Endodermal cell (in vitro differentiated cells): ENCODE data around the gene NASP. TPM values are rescaled to one million over a fixed set of nuclear protein-coding genes. Genes with fewer than 3 reads are reported as not detected.

Experiments used
- DNase-seq: peaks from one replicate; pipeline ENCODE4 v3.0.0-alpha.2; 2017
- H3K27ac ChIP-seq: 2 replicates; pipeline ENCODE4 v1.5.1; 2013; ENCODE audit warnings: mild to moderate bottlenecking, low read depth, low read length, moderate library complexity
- H3K27me3 ChIP-seq: 2 replicates; pipeline ENCODE4 v1.6.1; 2013; ENCODE audit warnings: mild to moderate bottlenecking, low read length, moderate library complexity; ENCODE audit not compliant: insufficient read depth, control insufficient read depth, poor library complexity, severe bottlenecking
- H3K36me3 ChIP-seq: 2 replicates; pipeline ENCODE4 v1.7.0; 2013; ENCODE audit warnings: mild to moderate bottlenecking, low read length, moderate library complexity; ENCODE audit not compliant: control insufficient read depth, insufficient read depth
- H3K4me1 ChIP-seq: one replicate; pipeline ENCODE4 v1.7.0; 2013; ENCODE audit warnings: low read length; ENCODE audit not compliant: control insufficient read depth, insufficient read depth
- H3K4me3 ChIP-seq: 2 replicates; pipeline ENCODE4 v1.5.1; 2013; ENCODE audit warnings: mild to moderate bottlenecking, low read length, moderate library complexity
- H3K9ac ChIP-seq: 2 replicates; pipeline ENCODE4 v1.6.1; 2013; ENCODE audit warnings: mild to moderate bottlenecking, low read length, moderate library complexity; ENCODE audit not compliant: poor library complexity, severe bottlenecking; ENCODE audit errors: extremely low read depth
- H3K9me3 ChIP-seq: 2 replicates; pipeline ENCODE4 v1.6.1; 2013; ENCODE audit warnings: mild to moderate bottlenecking, low read length, moderate library complexity; ENCODE audit not compliant: control insufficient read depth
- H3K27ac Mint-ChIP-seq: 2 replicates; pipeline ENCODE4 v1.8.0; 2020; ENCODE audit warnings: mixed read lengths
- H3K27me3 Mint-ChIP-seq: 2 replicates; pipeline ENCODE4 v1.8.0; 2021; ENCODE audit warnings: mild to moderate bottlenecking, mixed read lengths; ENCODE audit not compliant: insufficient read depth
- H3K36me3 Mint-ChIP-seq: 2 replicates; pipeline ENCODE4 v1.8.0; 2020; ENCODE audit warnings: low read depth, mixed read lengths
- H3K4me1 Mint-ChIP-seq: 2 replicates; pipeline ENCODE4 v1.8.0; 2020; ENCODE audit warnings: mixed read lengths
- H3K4me3 Mint-ChIP-seq: 2 replicates; pipeline ENCODE4 v1.8.0; 2020; ENCODE audit warnings: mild to moderate bottlenecking, moderate library complexity, mixed read lengths
- H3K9me3 Mint-ChIP-seq: 2 replicates; pipeline ENCODE4 v1.8.0; 2020; ENCODE audit warnings: mild to moderate bottlenecking, mixed read lengths
- WGBS, 2 experiments: methylation state at CpG; one replicate each; pipeline versions ENCODE4 v1.1.5 to v1.1.7; 2013; ENCODE audit warnings: missing lambda C conversion rate in 2 of 2, mixed read lengths in 1 of 2; ENCODE audit not compliant: insufficient coverage in 1 of 2, insufficient read length in 1 of 2; 5-methylcytosine and 5-hydroxymethylcytosine counted together
- total RNA-seq, 2 donors: library from RNA; stranded (reverse); fragmentation: NEBNext Ultra II Directional in 1 of 2; extraction: Animal tissue kit (Norgen Biotek cat#: 25700) in 1 of 2; gene quantifications; 2 replicates in 1 of 2; 3 replicates in 1 of 2; pipeline ENCODE4 v1.2.1, GENCODE V29; 2021
- TF ChIP-seq, protein P1 (sequence below): fragments of 200-600 bp; sonication (generic); conservative IDR thresholded peaks from 2 replicates; pipeline ENCODE4 v1.5.0; 2021; ENCODE audit warnings: antibody characterized with exemption, mild to moderate bottlenecking

NASP gene
- total RNA-seq, 2 donors from 2014 or later = 368 to 385 TPM

GRCh38 chr1:45570631-45571030, 13.2 kb upstream of the NASP start:
- Histone ChIP-seq H3K27ac (no peak overlapping the region), H3K36me3 (peaks cover 53% of the 10 kb centered on the region), H3K9ac (no peak overlapping the region), H3K4me1 (peaks cover 8% of the 10 kb centered on the region), H3K9me3 (no peaks in the 10 kb centered on the region), H3K4me3 (no peak overlapping the region), H3K27me3 (no peaks in the 10 kb centered on the region)
- TF ChIP-seq, protein P1, sequence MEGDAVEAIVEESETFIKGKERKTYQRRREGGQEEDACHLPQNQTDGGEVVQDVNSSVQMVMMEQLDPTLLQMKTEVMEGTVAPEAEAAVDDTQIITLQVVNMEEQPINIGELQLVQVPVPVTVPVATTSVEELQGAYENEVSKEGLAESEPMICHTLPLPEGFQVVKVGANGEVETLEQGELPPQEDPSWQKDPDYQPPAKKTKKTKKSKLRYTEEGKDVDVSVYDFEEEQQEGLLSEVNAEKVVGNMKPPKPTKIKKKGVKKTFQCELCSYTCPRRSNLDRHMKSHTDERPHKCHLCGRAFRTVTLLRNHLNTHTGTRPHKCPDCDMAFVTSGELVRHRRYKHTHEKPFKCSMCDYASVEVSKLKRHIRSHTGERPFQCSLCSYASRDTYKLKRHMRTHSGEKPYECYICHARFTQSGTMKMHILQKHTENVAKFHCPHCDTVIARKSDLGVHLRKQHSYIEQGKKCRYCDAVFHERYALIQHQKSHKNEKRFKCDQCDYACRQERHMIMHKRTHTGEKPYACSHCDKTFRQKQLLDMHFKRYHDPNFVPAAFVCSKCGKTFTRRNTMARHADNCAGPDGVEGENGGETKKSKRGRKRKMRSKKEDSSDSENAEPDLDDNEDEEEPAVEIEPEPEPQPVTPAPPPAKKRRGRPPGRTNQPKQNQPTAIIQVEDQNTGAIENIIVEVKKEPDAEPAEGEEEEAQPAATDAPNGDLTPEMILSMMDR = no peak
- Mint-ChIP-seq H3K27me3 (no peaks in the 10 kb centered on the region), H3K9me3 (no peaks in the 10 kb centered on the region), H3K4me3 (no peak overlapping the region), H3K36me3 (peaks cover 42% of the 10 kb centered on the region), H3K4me1 (peaks cover 20% of the 10 kb centered on the region), H3K27ac (no peak overlapping the region)
- WGBS, 2 experiments = 93 to 97% methylated on average over 3 of the region's 4 CpGs
- no peak for DNase-seq

DNA sequence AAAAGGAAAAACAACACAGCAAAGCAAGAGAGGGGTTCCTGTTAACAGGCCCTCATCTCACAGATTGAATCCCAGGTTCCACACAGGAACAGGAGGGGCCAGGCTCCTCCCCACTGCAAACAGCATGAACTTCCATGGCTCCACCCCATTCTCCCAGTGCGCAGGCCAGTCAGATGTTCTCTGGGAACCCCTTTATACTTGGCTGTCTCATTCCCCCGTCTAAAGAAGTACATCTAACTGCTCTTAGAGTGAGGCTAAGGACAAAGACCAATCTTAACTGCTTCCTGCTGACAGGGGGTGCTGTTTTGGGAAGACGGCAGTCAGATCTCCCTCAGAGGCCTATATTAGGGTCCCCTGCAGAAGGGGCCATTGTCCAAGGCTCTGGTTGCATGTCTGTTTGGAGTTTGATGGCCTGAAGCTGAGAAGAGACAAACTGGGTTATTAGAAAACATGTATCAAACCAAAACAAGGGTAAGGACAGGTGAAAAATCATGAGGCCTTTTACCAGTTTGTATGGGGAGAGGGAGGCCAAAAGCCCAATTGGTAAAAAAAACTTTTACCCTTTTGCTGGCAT, 10.5 kb upstream of the NASP start:
- WGBS, 2 experiments = 76% methylated on average over 3 of the region's 3 CpGs; no CpG with 5 or more reads in 1 of the 2 experiments
- peaks cover 27% of the 10 kb centered on the region for H3K4me1 Mint-ChIP-seq
- peak; percentile 71 for DNase-seq
- peaks cover 22% of the 10 kb centered on the region for H3K36me3 Mint-ChIP-seq
- H3K27ac ChIP-seq = no peak overlapping the region
- H3K4me3 ChIP-seq = no peak overlapping the region
- peaks cover 28% of the 10 kb centered on the region for H3K36me3 ChIP-seq
- H3K27me3 ChIP-seq = no peaks in the 10 kb centered on the region
- H3K9me3 ChIP-seq = no peaks in the 10 kb centered on the region
- H3K4me1 ChIP-seq = peaks cover 8% of the 10 kb centered on the region
- no peaks in the 10 kb centered on the region for H3K27me3 Mint-ChIP-seq
- no peak overlapping the region for H3K4me3 Mint-ChIP-seq
- TF ChIP-seq, protein P1 = no peak
- no peak overlapping the region for H3K9ac ChIP-seq
- peaks cover 6% of the 10 kb centered on the region for H3K9me3 Mint-ChIP-seq
- H3K27ac Mint-ChIP-seq = peak overlapping the region; percentile 62

- no peaks in the 10 kb centered on the region for H3K9me3 ChIP-seq
- H3K36me3 ChIP-seq = peaks cover 19% of the 10 kb centered on the region
- H3K4me3 Mint-ChIP-seq = no peak overlapping the region
- H3K9me3 Mint-ChIP-seq = peaks cover 6% of the 10 kb centered on the region
- no peaks in the 10 kb centered on the region for H3K27me3 ChIP-seq
- H3K4me1 Mint-ChIP-seq = peaks cover 27% of the 10 kb centered on the region
- WGBS, 2 experiments = 80 to 82% methylated on average over 5 to 7 of the region's 7 CpGs
- H3K27ac Mint-ChIP-seq = peak overlapping the region; percentile 62
- H3K4me3 ChIP-seq = no peak overlapping the region
- peaks cover 16% of the 10 kb centered on the region for H3K36me3 Mint-ChIP-seq
- H3K27ac ChIP-seq = no peak overlapping the region
- DNase-seq = peak; percentile 56
- TF ChIP-seq, protein P1 = no peak
- no peak overlapping the region for H3K9ac ChIP-seq
- no peaks in the 10 kb centered on the region for H3K27me3 Mint-ChIP-seq
- peaks cover 8% of the 10 kb centered on the region for H3K4me1 ChIP-seq
Observed at GRCh38 chr1:45574105-45574626, 9.7 kb upstream of the NASP start.
